Measurements from ENCODE around the gene TCEAL2. TPM values are rescaled to one million over a fixed set of nuclear protein-coding genes. Genes with fewer than 3 reads are reported as not detected.
"Not testable (repeated sequence)": the region's sequence is repeated elsewhere in the genome, so short reads cannot be mapped to it uniquely, and the experiment has no call there.

TCEAL2 gene
- 1 to 10 TPM in 4 of 12 donors, under 1 TPM in 6, not detected in 2; 0.46 to 2.7 (median 0.74) TPM for polyA plus RNA-seq (ENCODE audit: insufficient read length in 12 of 12)
- long read RNA-seq, donor 1, transcript TCEAL2-202 (3 exons, 1,100 nt), result major isoform, 7 of 14 reads
- long read RNA-seq, donor 1, partial matches to known transcripts, result 6 of 14 reads
- long read RNA-seq, donor 1, other reads (novel, unspliced or antisense), result 0 of 14 reads
- long read RNA-seq, donor 2, partial matches to known transcripts, result 0 of 2 reads
- long read RNA-seq, donor 2, other reads (novel, unspliced or antisense), result 0 of 2 reads
- long read RNA-seq, donor 3, result 0 reads
- long read RNA-seq, donor 4, result 0 reads
- long read RNA-seq, donor 5, result 0 reads
- long read RNA-seq, donor 6, result 0 reads
- long read RNA-seq, donor 7, result 0 reads
- long read RNA-seq, donor 8, result 0 reads
- long read RNA-seq, donor 9, result 0 reads
- long read RNA-seq, donor 10, result 0 reads
- long read RNA-seq, donor 11, result 0 reads

DNA sequence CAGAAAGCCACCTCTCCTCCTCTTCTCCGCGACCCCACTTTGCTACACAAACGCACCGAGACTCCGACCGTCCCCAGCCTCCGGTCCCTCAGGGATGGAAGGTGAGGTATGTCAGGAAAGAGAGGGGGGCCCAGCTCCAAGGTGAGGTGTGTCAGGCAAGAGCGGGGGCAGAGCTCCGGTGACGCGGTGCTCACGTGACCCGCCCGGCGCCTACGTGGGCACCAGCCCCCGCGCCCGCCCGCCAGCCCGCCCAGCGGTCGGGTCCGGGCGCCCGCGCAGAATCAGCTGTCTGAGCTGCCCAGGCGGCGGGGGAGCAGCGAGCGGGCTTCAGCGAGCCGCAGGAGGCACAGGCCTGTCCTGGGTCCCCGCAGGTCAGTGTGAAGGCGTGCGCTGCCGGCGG is at the start of gene TCEAL2:
Gene TCEAL2, plus strand, starts transcription at position 244 of the 400 bp plus-strand sequence. CDS start 1,152 bp downstream, outside the sequence.
- not testable (repeated sequence) for DNase-seq

DNA sequence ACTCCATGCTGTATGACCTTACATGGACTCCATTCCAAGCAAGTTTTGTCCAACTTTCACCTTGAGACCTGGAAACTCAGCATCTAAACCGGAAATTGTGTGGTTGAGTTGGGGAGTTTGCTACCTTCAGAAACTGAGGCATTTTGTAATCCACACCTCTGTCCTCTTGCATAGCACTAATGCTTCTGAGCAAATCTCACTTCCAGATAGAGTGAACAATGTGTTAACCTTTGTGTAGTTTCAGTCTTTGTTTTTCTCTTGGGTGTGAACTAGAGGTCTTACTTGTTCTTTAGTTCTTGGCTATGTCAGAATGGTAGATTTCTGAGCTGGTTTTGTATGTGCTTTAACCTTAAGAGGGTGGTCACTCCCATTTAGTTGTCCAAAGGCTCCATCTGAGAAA is 48.1 kb upstream of the TCEAL2 start:
- no peak for DNase-seq

DNA sequence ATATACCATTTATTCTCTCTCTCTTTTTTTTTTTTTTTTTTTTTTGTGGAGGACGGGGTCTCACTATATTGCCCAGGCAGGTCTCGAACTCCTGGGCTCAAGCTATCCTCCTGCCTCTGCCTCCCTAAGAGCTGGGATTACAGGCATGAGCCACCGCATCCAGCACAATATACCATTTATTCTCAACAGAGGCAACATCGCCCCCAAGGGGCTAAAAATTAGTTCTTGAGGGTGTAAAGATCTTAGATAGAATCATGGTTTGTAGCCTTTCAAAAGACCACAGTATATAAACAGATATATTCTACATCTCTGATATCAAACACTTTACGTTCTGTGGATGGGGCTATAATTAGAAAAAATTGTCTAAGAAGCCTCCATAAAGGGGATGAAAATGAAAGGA is 39.8 kb upstream of the TCEAL2 start:
- no peak for DNase-seq

DNA sequence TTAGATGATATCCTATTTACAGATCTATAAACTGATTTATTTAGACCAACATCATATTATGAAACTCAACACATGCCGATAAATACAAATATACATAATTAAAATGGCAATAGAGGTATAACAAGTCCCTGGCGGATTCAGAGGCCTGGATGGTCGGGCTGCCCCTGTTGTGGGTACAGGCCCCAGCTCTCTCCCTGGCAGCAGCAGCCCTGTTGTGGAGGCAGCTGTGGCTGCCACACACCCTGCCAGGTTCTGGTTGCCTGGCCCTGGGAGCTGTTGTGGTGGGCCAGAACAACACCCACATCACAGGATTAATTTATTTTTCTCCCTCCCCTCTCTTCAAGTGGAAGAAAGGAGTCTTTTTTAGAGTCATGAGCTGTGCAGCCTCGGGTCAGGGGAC is 12.1 kb upstream of the TCEAL2 start:
- DNase-seq, result no peak

DNA sequence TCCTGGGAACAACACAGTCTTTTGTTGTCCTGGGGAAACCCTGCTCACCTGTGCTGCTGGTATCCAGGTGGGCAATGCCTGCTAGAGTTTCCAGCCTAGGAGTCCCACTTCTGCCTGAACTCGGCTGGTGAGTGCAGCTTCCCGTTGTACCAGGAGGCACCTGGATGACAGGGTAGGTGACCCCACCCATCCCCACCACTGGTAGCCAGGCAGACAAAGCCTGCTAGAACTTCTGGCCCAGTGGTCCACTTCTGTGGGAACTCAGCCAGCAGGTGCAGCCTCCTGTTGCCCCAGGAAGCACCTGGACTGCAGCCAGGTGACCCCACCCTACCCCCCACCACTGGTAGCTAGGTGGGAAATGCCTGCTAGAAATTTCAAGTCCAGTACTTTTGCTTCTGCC is 9.7 kb upstream of the TCEAL2 start:
- no peak for DNase-seq

DNA sequence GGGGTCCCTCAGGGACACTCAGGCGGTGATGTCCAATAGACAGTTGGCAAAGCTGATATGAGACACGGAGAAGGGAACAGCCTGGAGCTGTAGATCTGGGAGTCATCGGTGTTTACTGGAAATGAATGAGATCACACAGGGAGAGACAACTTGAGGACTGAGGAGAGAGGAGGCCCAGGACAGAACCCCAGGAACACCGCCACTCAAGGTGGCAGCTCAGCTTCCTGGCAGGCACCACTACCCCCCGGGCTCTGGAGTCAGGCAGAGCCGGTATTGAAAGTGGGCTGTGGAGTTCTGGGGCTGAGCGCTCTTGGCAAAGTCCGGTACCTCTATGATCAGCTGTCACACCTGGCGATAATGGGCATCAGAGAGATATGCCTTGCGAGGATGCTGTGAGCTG is 465 bp upstream of the TCEAL2 start:
- DNase-seq, result not testable (repeated sequence)

DNA sequence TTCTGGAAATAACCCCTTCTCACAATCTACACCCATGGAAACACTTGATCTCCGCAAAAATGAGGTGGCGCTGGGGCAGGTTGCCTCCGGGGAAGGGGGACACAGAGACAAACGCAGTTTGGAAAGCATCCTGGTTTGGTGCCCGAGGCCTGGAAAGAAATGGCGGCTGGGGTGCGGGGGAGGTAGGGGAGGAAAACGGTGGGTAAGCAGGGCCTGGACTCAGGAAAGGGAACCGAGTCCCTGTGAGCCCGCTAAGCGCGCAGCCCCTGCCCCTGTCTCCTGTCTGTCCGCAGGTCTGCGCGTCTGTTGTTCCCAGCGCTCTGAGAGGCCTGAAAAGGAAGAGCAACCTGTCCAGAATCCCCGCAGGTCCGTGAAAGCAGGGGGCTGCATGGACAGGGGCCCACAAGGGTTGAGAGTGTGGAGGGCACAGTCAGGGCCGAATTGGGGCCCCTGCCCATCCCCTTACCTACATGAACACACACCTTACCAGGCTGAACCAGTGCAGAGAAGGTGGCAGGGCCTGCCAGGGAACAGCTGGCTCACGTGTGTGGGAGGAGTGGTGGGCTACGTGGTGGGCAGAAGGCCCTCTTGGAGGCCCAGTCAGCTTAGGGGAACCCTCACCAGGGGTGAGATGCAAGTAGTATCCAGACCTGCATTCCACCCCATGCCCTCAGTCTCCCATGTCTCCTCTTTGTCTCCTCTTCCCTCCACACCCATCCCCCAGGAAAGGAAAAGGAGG is 770 bp downstream of the TCEAL2 start:
- DNase-seq, result not testable (repeated sequence)

DNA sequence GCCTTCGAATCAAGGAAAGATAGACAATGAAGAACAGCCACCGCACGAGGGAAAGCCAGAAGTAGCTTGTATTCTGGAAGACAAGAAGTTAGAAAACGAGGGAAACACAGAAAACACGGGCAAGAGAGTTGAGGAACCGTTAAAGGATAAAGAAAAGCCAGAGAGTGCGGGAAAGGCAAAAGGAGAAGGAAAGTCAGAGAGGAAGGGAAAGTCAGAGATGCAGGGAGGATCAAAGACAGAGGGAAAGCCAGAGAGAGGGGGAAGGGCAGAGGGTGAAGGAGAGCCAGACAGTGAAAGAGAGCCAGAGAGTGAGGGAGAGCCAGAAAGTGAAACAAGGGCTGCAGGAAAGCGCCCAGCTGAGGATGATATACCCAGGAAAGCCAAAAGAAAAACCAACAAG is 1.4 kb downstream of the TCEAL2 start:
- DNase-seq, result no peak

DNA sequence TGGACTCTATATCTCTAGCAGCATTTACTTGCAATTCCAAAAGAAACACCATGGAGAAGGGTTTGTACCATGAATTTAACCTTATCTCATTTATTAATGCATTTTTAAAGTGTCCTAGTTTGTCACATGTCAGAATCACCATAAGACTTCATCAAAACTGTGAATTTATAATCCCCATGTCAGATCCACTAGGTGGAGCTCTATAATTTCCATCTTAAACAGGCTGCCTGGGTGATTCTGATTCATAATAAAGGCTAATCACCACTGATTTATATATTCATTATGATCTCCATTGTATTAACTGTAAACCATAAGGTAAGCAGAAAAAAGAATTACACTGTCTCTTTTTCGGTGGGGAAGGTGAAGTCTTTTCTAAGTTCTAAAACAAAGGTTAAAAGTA is 4.0 kb downstream of the TCEAL2 start:
- DNase-seq, result no peak

DNA sequence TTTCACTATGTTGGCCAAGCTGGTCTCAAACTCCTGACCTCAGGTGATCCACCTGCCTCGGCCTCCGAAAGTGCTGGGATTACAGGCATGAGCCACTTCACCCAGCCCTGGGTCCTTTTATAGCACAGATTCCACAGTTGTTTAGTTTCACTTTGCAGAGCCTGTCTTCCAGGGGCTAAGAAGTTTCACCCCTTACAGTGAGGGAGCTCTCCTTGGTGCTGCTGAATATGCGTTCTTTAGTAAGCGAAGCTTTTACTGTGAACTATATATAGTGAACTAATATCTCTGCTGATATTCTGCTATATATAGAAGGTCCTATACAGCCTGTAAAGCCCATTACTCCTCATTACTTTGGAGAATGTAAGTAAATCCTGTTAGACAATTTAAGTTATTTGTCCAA is 12.6 kb downstream of the TCEAL2 start:
- DNase-seq, result no peak

DNA sequence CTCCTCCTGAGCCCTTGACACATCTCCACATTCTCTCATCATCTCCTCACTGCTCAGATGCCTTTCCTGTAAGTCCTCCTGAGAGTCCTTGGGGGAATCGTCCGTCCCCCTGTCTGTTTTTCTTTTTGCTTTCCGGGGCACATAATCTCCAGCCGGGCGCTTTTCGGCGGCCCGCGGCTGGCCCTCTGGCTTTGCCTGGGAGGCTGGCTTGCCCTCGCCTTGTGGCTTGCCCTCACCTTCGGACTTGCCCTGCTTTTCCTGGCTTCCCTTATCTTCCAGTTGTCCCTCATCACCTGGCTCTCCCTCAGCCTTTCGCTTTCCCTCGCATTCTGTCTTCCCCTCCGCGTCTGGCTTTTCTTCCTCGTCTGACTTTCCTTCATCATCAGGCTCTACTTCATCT is 15.4 kb downstream of the TCEAL2 start:
- not testable (repeated sequence) for DNase-seq

DNA sequence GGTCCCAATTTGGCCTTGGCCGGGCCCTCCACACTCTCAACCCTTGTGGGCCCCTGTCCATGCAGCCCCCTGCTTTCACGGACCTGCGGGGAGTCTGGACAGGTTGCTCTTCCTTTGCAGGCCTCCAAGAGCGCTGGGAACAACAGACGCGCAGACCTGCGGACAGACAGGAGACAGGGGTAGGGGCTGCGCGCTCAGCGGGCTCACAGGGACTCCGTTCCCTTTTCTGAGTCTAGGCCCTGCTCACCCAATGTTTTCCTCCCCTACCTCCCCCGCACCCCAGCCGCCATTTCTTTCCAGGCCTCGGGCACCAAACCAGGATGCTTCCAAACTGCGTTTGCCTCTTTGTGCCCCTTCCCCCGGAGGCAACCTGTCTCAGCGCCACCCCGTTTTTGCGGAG is 16.2 kb downstream of the TCEAL2 start:
- not testable (repeated sequence) for DNase-seq

DNA sequence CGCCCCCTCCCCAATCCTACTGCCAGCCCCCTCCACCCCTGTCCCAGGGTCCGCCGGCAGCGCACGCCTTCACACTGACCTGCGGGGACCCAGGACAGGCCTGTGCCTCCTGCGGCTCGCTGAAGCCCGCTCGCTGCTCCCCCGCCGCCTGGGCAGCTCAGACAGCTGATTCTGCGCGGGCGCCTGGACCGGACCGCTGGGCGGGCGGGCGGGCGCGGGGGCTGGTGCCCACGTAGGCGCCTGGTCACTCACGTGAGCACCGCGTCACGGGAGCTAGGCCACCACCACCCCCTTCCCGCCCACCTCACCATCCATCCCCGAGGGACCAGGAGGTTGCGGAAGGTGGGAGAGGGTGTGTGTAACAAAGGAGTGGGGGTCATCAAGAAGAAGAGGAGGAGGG is 16.8 kb downstream of the TCEAL2 start, which contains the start of gene TCEAL6:
Gene TCEAL6, minus strand, starts transcription at position 208 of the 400 bp plus-strand sequence.
- not testable (repeated sequence) for DNase-seq

DNA sequence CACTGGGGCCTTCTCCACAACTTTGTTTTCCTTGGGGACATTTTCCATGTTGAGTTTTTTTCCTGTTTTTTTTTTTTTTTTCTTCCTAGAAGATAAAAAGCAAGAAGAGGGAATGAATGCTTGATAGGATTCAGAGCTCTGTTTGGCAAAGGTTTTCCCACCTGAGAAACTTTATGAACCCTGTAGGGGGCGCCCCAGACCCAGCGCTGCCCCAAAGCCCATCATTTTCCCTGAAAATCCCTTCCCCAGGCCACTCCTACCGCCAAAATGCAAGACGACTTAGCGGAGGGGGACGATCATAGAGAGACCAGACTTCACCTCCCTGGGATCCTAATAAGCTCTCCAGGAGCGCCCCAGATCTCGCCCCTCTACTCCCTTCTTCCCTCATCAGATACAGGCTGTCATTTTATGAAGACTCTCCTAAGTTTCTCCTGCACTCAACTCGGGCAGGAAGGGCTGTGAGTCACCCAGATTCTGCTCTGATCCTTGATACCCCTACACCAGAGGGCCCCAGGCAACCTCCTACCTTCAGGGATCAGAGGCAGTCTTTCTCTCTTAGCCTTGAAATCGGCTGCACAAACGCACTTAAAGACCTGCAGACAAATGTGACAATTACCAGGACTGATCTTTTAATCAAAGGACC is 28.9 kb downstream of the TCEAL2 start:
- no peak for DNase-seq

DNA sequence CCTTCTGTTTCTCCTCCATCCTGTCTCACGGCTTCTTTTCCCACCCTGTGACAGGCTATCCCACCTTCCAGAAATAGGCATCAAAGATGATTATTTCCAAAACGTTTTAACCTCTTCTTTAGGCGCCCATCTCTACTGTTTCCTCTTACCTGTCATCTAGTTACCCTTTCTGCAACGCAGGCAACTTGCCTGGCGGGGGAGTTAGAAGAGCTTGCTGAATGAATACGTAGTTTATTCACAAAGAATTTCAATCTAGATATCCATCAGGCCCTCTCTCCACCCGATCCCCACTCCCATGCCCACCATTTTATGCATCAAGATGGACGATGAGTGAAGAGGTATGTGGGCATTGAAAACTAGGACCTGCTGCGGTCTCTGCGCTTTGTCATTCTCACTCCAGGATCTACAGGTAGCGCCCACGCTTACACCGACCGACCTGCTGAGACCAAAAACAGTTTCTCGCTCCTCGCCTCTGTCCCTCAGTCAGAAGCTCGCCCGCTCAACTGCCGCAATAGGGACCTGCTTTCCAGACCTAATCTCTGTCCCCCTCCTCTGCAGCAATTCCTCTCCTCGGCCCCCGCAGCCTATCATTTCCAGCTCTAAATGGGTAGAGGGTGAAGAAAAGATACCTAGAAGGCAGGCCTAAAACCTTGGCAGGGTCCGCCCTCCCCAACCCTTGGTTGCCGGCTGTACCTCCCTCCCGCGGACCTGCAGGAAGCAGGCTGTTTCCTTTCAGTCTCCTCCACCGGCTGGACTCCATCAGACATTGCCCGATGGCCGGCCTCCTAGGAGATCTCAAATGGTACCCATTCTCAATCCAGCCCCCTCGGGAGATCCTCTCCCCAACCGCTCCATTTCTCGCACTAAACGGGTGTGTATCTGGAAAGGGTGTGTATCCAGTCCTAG is 29.7 kb downstream of the TCEAL2 start:
- no peak for DNase-seq

DNA sequence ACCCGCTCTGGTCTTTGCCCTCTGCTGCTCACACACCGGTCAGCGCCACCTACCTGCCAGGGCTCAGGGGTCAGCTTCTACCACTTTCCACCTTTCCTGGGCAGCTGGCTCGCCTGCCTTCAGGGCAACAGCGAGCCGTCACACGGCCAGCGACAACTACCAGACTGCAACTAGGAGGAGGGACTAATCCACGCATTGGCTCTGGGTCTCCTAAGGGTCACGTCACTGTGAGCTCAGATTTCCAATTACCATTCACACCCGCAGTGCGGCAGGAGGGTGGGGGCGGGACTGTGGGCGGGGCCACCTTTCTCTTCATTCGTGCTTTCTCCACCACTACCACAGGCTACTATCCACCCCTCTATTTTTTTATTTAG is 30.3 kb downstream of the TCEAL2 start, which contains the start of gene BEX5:
Gene BEX5, minus strand, starts transcription at position 172 of the 374 bp plus-strand sequence. CDS start 1,712 bp downstream, outside the sequence.
- DNase-seq, result peak; percentile 2

Other genes with a start within 250 kb of the TCEAL2 start
- 10 to 100 TPM in 1 of 12 donors, 1 to 10 TPM in 10, not detected in 1; 2.7 to 10.3 (median 5.6) TPM for gene ZMAT1, start 193.7 kb upstream of the TCEAL2 start, polyA plus RNA-seq (ENCODE audit: insufficient read length in 12 of 12)
- gene TCEAL6, start 16.8 kb downstream of the TCEAL2 start, polyA plus RNA-seq (ENCODE audit: insufficient read length in 12 of 12), result under 1 TPM in 1 of 12 donors, not detected in 11; 0.30 TPM
- gene BEX5, start 30.3 kb downstream of the TCEAL2 start, polyA plus RNA-seq (ENCODE audit: insufficient read length in 12 of 12), result under 1 TPM in 4 of 12 donors, not detected in 8; 0.36 to 0.98 (median 0.51) TPM
- not detected for gene TCP11X1, start 89.6 kb downstream of the TCEAL2 start, polyA plus RNA-seq (ENCODE audit: insufficient read length in 12 of 12)
- gene NXF2, start 121.5 kb downstream of the TCEAL2 start, polyA plus RNA-seq (ENCODE audit: insufficient read length in 12 of 12), result not detected